H9 (cell line): ENCODE results near the gene C7orf57. TPM values are rescaled to one million over a fixed set of nuclear protein-coding genes. Genes with fewer than 3 reads are reported as not detected.

ENCODE experiments used
- DNase-seq: peaks from one replicate; pipeline ENCODE4 v3.0.0-alpha.2; 2017
- H2AFZ ChIP-seq: one replicate; pipeline ENCODE4 v1.6.1; 2013; ENCODE audit warnings: mild to moderate bottlenecking, low read length, control low read depth, moderate library complexity
- H2AK5ac ChIP-seq: 2 replicates; pipeline ENCODE4 v1.6.1; 2013; ENCODE audit warnings: low read length, control low read depth, mixed read lengths; ENCODE audit not compliant: insufficient read length
- H2BK120ac ChIP-seq: one replicate; pipeline ENCODE4 v1.6.1; 2013; ENCODE audit warnings: low read depth, mild to moderate bottlenecking, low read length, control low read depth, inconsistent platforms; ENCODE audit not compliant: poor library complexity, severe bottlenecking
- H2BK12ac ChIP-seq: 2 replicates; pipeline ENCODE4 v1.6.1; 2013; ENCODE audit warnings: low read length, control low read depth, mixed read lengths, low read depth; ENCODE audit not compliant: insufficient read length
- H2BK15ac ChIP-seq: 2 replicates; pipeline ENCODE4 v1.6.1; 2013; ENCODE audit warnings: low read depth, low read length, control low read depth
- H2BK20ac ChIP-seq: one replicate; pipeline ENCODE4 v1.6.1; 2013; ENCODE audit warnings: low read depth, mild to moderate bottlenecking, low read length, control low read depth, inconsistent platforms; ENCODE audit not compliant: poor library complexity, severe bottlenecking
- H2BK5ac ChIP-seq: 2 replicates; pipeline ENCODE4 v1.6.1; 2013; ENCODE audit warnings: low read length, control low read depth, mixed read lengths; ENCODE audit not compliant: insufficient read length
- H3K14ac ChIP-seq: 2 replicates; pipeline ENCODE4 v1.6.1; 2013; ENCODE audit warnings: low read length, control low read depth; ENCODE audit not compliant: insufficient read depth
- H3K18ac ChIP-seq: 2 replicates; pipeline ENCODE4 v1.6.1; 2013; ENCODE audit warnings: low read depth, mild to moderate bottlenecking, mixed read lengths, low read length, control low read depth; ENCODE audit not compliant: insufficient read length
- H3K23ac ChIP-seq: 2 replicates; pipeline ENCODE4 v1.6.1; 2013; ENCODE audit warnings: low read length, control low read depth, mixed read lengths, low read depth; ENCODE audit not compliant: insufficient read length
- H3K23me2 ChIP-seq: 2 replicates; pipeline ENCODE4 v1.6.1; 2013; ENCODE audit warnings: low read depth, mild to moderate bottlenecking, mixed read lengths, low read length, control low read depth; ENCODE audit not compliant: insufficient read length, poor library complexity, severe bottlenecking
- H3K27ac ChIP-seq: 2 replicates; pipeline ENCODE4 v1.5.1; 2013; ENCODE audit warnings: low read length, control low read depth, mixed read lengths, low read depth; ENCODE audit not compliant: insufficient read length
- H3K27me3 ChIP-seq: 2 replicates; pipeline ENCODE4 v1.6.1; 2013; ENCODE audit warnings: low read length, control low read depth, inconsistent platforms; ENCODE audit not compliant: insufficient read depth
- H3K4ac ChIP-seq: 2 replicates; pipeline ENCODE4 v1.6.1; 2013; ENCODE audit warnings: low read depth, mild to moderate bottlenecking, control low read depth, inconsistent platforms, low read length, moderate library complexity
- H3K4me1 ChIP-seq: 2 replicates; pipeline ENCODE4 v1.6.1; 2013; ENCODE audit warnings: low read length, control low read depth, inconsistent platforms; ENCODE audit not compliant: insufficient read depth
- H3K4me2 ChIP-seq: 2 replicates; pipeline ENCODE4 v1.6.1; 2013; ENCODE audit warnings: low read length, control low read depth, mixed read lengths; ENCODE audit not compliant: insufficient read length, insufficient read depth
- H3K56ac ChIP-seq: 2 replicates; pipeline ENCODE4 v1.6.1; 2013; ENCODE audit warnings: low read depth, mild to moderate bottlenecking, mixed read lengths, low read length, control low read depth; ENCODE audit not compliant: insufficient read length
- H3K79me1 ChIP-seq: 2 replicates; pipeline ENCODE4 v1.6.1; 2013; ENCODE audit warnings: low read depth, mild to moderate bottlenecking, moderate library complexity, low read length, control low read depth, inconsistent platforms; ENCODE audit not compliant: insufficient read depth, poor library complexity, severe bottlenecking
- H3K79me2 ChIP-seq: 2 replicates; pipeline ENCODE4 v1.6.1; 2013; ENCODE audit warnings: low read length, control low read depth, inconsistent platforms; ENCODE audit not compliant: insufficient read depth
- H3K9ac ChIP-seq: 2 replicates; pipeline ENCODE4 v1.6.1; 2013; ENCODE audit warnings: low read length, control low read depth, mixed read lengths; ENCODE audit not compliant: insufficient read length; ENCODE audit errors: extremely low read depth
- H3K9me3 ChIP-seq: one replicate; pipeline ENCODE4 v1.6.1; 2013; ENCODE audit warnings: low read depth, low read length, inconsistent platforms; ENCODE audit not compliant: control insufficient read depth
- H3T11ph ChIP-seq: one replicate; pipeline ENCODE4 v1.6.1; 2013; ENCODE audit warnings: mild to moderate bottlenecking, low read length, control low read depth, inconsistent platforms
- H4K20me1 ChIP-seq: one replicate; pipeline ENCODE4 v1.6.1; 2013; ENCODE audit not compliant: control insufficient read depth, insufficient read length, insufficient read depth
- H4K5ac ChIP-seq: 2 replicates; pipeline ENCODE4 v1.6.1; 2013; ENCODE audit warnings: low read depth, mild to moderate bottlenecking, mixed read lengths, low read length, control low read depth; ENCODE audit not compliant: insufficient read length
- H4K8ac ChIP-seq: replicated peaks from 2 replicates; pipeline ENCODE4 v1.6.1; 2013; ENCODE audit warnings: low read length, control low read depth, mixed read lengths, low read depth; ENCODE audit not compliant: insufficient read length
- H4K91ac ChIP-seq: 2 replicates; pipeline ENCODE4 v1.6.1; 2013; ENCODE audit warnings: low read depth, mild to moderate bottlenecking, moderate library complexity, mixed read lengths, low read length, control low read depth; ENCODE audit not compliant: insufficient read length
- H3K27ac Mint-ChIP-seq, 3 experiments: 2 replicates in 2 of 3; 3 replicates in 1 of 3; pipeline ENCODE4 v1.8.0; 2020 to 2021; ENCODE audit warnings: mixed read lengths in 3 of 3, mild to moderate bottlenecking in 1 of 3, moderate library complexity in 1 of 3
- H3K27me3 Mint-ChIP-seq: 2 replicates; pipeline ENCODE4 v1.8.0; 2021; ENCODE audit warnings: low read depth, mild to moderate bottlenecking, moderate library complexity, mixed read lengths
- H3K36me3 Mint-ChIP-seq, 3 experiments: 2 replicates in 2 of 3; 3 replicates in 1 of 3; pipeline ENCODE4 v1.8.0; 2020 to 2021; ENCODE audit warnings: low read depth in 3 of 3, mixed read lengths in 3 of 3; ENCODE audit not compliant: insufficient read depth in 1 of 3
- H3K4me1 Mint-ChIP-seq, 2 experiments: 2 replicates each; pipeline ENCODE4 v1.8.0; 2020; ENCODE audit warnings: mixed read lengths in 2 of 2
- H3K4me3 Mint-ChIP-seq, 2 experiments: 2 replicates in 1 of 2; 3 replicates in 1 of 2; pipeline ENCODE4 v1.8.0; 2020 to 2021; ENCODE audit warnings: mild to moderate bottlenecking in 2 of 2, mixed read lengths in 2 of 2, moderate library complexity in 1 of 2
- H3K9me3 Mint-ChIP-seq, 2 experiments: 2 replicates in 1 of 2; 3 replicates in 1 of 2; pipeline ENCODE4 v1.8.0; 2020; ENCODE audit warnings: mild to moderate bottlenecking in 2 of 2, mixed read lengths in 2 of 2, moderate library complexity in 1 of 2
- CTCF ChIP-seq: fragments of 200-600 bp; sonication (generic); conservative IDR thresholded peaks from 3 replicates; pipeline ENCODE4 v1.8.0; 2021; ENCODE audit warnings: antibody characterized with exemption, mild to moderate bottlenecking
- WGBS: extraction: QIAGEN DNeasy Blood & Tissue Kit; methylation state at CpG from one replicate; pipeline ENCODE4 v1.1.7; 2013; ENCODE audit warnings: missing lambda C conversion rate, low lambda C conversion rate, mixed read lengths; ENCODE audit not compliant: insufficient read length; ENCODE audit errors: extremely low coverage; 5-methylcytosine and 5-hydroxymethylcytosine counted together
- total RNA-seq: library from RNA; stranded (reverse); gene quantifications from 2 replicates; pipeline ENCODE4 v1.2.1, GENCODE V29; 2021

The C7orf57 gene
- total RNA-seq, 1 experiment from 2014 or later, result not detected

- H3K18ac ChIP-seq, result no peak within 1 kb of the TSS
- no peak within 1 kb of the TSS for H2BK20ac ChIP-seq
- no peaks in the 10 kb centered on the region for H3K9me3 ChIP-seq
- H4K91ac ChIP-seq, result no peak within 1 kb of the TSS
- no peak within 1 kb of the TSS for H2BK5ac ChIP-seq
- no peak within 1 kb of the TSS for H2BK15ac ChIP-seq
- no peak within 1 kb of the TSS for H2BK120ac ChIP-seq
- TF ChIP-seq CTCF, result no peak
- no peak within 1 kb of the TSS for H3K23ac ChIP-seq
- no peak within 1 kb of the TSS for H4K5ac ChIP-seq
- H3K79me2 ChIP-seq, result no peaks in the 10 kb centered on the region
- no CpG with 5 or more reads among the region's 6 CpGs for WGBS
- H3K79me1 ChIP-seq, result no peaks in the 10 kb centered on the region
- H4K8ac ChIP-seq, result no peak within 1 kb of the TSS
- H3K9me3 Mint-ChIP-seq, result no peaks in the 10 kb centered on the region
- no peak within 1 kb of the TSS for H3K4me2 ChIP-seq
- no peak within 1 kb of the TSS for H3T11ph ChIP-seq
- H2BK12ac ChIP-seq, result no peak within 1 kb of the TSS
- H3K27ac Mint-ChIP-seq, result no peak within 1 kb of the TSS
- no peak within 1 kb of the TSS for H2AFZ ChIP-seq
- H2AK5ac ChIP-seq, result no peak within 1 kb of the TSS
- no peaks in the 10 kb centered on the region for H3K36me3 Mint-ChIP-seq
- H3K4me3 Mint-ChIP-seq, result no peak within 1 kb of the TSS
- no peaks in the 10 kb centered on the region for H3K27me3 ChIP-seq
- no peak within 1 kb of the TSS for H3K56ac ChIP-seq
- no peak within 1 kb of the TSS for H3K27ac ChIP-seq
- no peak for DNase-seq
- H3K9ac ChIP-seq, result no peak within 1 kb of the TSS
- H3K4me1 Mint-ChIP-seq, result no peaks in the 10 kb centered on the region
- H3K4me1 ChIP-seq, result no peaks in the 10 kb centered on the region
- no peaks in the 10 kb centered on the region for H4K20me1 ChIP-seq
- peaks cover 16% of the 10 kb centered on the region for H3K27me3 Mint-ChIP-seq
- no peak within 1 kb of the TSS for H3K4ac ChIP-seq
- no peak within 1 kb of the TSS for H3K14ac ChIP-seq
- H3K23me2 ChIP-seq, result no peaks in the 10 kb centered on the region
Measured at GRCh38 chr7:48028938-48029337, 6.4 kb upstream of the C7orf57 start, which contains the start of gene SUN3. SUN3 (minus strand) TSS chr7:48029107; CDS start chr7:48028938, 169 bp downstream.
